ENCODE measurements around the gene RIMS4. TPM values are rescaled to one million over a fixed set of nuclear protein-coding genes. Genes with fewer than 3 reads are reported as not detected.
"Not testable (repeated sequence)": the region's sequence is repeated elsewhere in the genome, so short reads cannot be mapped to it uniquely, and the experiment has no call there.

The RIMS4 gene
- total and polyA plus RNA-seq, 4 donors = not detected

GRCh38 chr20:44765091-44765490 is 45.3 kb downstream of the RIMS4 start:
- H3K9me3 ChIP-seq (ENCODE audit: control insufficient read depth in 4 of 4, low read length in 3 of 4) = no peaks in the 10 kb centered on the region

GRCh38 chr20:44763798-44764197 is 46.5 kb downstream of the RIMS4 start:
- not testable (repeated sequence) for H3K27ac ChIP-seq (ENCODE audit: low read depth in 1 of 2, low read length in 2 of 2); H3K9ac ChIP-seq (ENCODE audit: low read depth in 1 of 2, low read length in 2 of 2); DNase-seq (ENCODE audit: low spot score); H3K27me3 ChIP-seq (ENCODE audit: control insufficient read depth in 4 of 4, insufficient read depth in 4 of 4, low read length in 3 of 4); H3K9me3 ChIP-seq (ENCODE audit: control insufficient read depth in 4 of 4, low read length in 3 of 4); H3K36me3 ChIP-seq (ENCODE audit: control insufficient read depth in 4 of 4, insufficient read depth in 3 of 4, low read depth in 1 of 4, low read length in 3 of 4); H3K4me3 ChIP-seq (ENCODE audit: low read depth in 1 of 3, low read length in 3 of 3); H3K4me1 ChIP-seq (ENCODE audit: control insufficient read depth in 4 of 4, insufficient read depth in 4 of 4, low read length in 3 of 4)
- WGBS = 77% methylated on average over 3 of the region's 3 CpGs

More at GRCh38 chr20:44765091-44765490, 45.3 kb downstream of the RIMS4 start:
- DNase-seq (ENCODE audit: low spot score) = no peak
- TF ChIP-seq HNF4A (conservative IDR thresholded peaks at IDR 0.05) (no peak), EGR1 (IDR thresholded peaks at IDR 0.05; ENCODE audit: low read depth in 2 of 2) (no peak), JUND (IDR thresholded peaks at IDR 0.05) (no peak), MAX (IDR thresholded peaks at IDR 0.05) (no peak), YY1 (IDR thresholded peaks at IDR 0.05) (no peak), GABPA (IDR thresholded peaks at IDR 0.05 in 1 of 2, conservative IDR thresholded peaks at IDR 0.05 in 1 of 2) (no peak), RAD21 (IDR thresholded peaks at IDR 0.05) (no peak), ATF3 (IDR thresholded peaks at IDR 0.05) (no peak), ZBTB33 (IDR thresholded peaks at IDR 0.05) (no peak)
- H3K27me3 ChIP-seq (ENCODE audit: control insufficient read depth in 4 of 4, insufficient read depth in 4 of 4, low read length in 3 of 4) = no peaks in the 10 kb centered on the region
- WGBS = 49% methylated on average over 4 of the region's 4 CpGs
- no peak overlapping the region for H3K9ac ChIP-seq (ENCODE audit: low read depth in 1 of 2, low read length in 2 of 2)
- H3K4me3 ChIP-seq (ENCODE audit: low read depth in 1 of 3, low read length in 3 of 3) = no peak overlapping the region
- H3K27ac ChIP-seq (ENCODE audit: low read depth in 1 of 2, low read length in 2 of 2) = no peak overlapping the region
- H3K4me1 ChIP-seq (ENCODE audit: control insufficient read depth in 4 of 4, insufficient read depth in 4 of 4, low read length in 3 of 4) = no peaks in the 10 kb centered on the region
- no peaks in the 10 kb centered on the region for H3K36me3 ChIP-seq (ENCODE audit: control insufficient read depth in 4 of 4, insufficient read depth in 3 of 4, low read depth in 1 of 4, low read length in 3 of 4)

- TF ChIP-seq SP1 (IDR thresholded peaks at IDR 0.05) = no peak
- TF ChIP-seq GABPA (IDR thresholded peaks at IDR 0.05 in 1 of 2, conservative IDR thresholded peaks at IDR 0.05 in 1 of 2) = no peak
- TF ChIP-seq FOXA1 (IDR thresholded peaks at IDR 0.05) = no peak
- no peak for TF ChIP-seq EGR1 (IDR thresholded peaks at IDR 0.05; ENCODE audit: low read depth in 2 of 2)
- no peak for TF ChIP-seq FOXA2 (IDR thresholded peaks at IDR 0.05)
- no peak for TF ChIP-seq HNF4G (IDR thresholded peaks at IDR 0.05)
- no peak for TF ChIP-seq RXRA (IDR thresholded peaks at IDR 0.05)
- TF ChIP-seq JUND (IDR thresholded peaks at IDR 0.05) = no peak
- no peak for TF ChIP-seq CTCF (IDR thresholded peaks at IDR 0.05; ENCODE audit: low read depth, low read length, missing input control)
- TF ChIP-seq NR2F2 (IDR thresholded peaks at IDR 0.05) = no peak
- TF ChIP-seq YY1 (IDR thresholded peaks at IDR 0.05) = no peak
- H3K4me3 ChIP-seq (ENCODE audit: low read depth in 1 of 3, low read length in 3 of 3) = no peak overlapping the region
- DNase-seq (ENCODE audit: low spot score) = no peak
- no peaks in the 10 kb centered on the region for H3K4me1 ChIP-seq (ENCODE audit: control insufficient read depth in 4 of 4, insufficient read depth in 4 of 4, low read length in 3 of 4)
- peaks cover 0 to 3% (median 0%) of the 10 kb centered on the region in 4 donors for H3K27me3 ChIP-seq (ENCODE audit: control insufficient read depth in 4 of 4, insufficient read depth in 4 of 4, low read length in 3 of 4)
- WGBS = 61% methylated on average over 10 of the region's 10 CpGs
- no peak overlapping the region for H3K27ac ChIP-seq (ENCODE audit: low read depth in 1 of 2, low read length in 2 of 2)
- no peaks in the 10 kb centered on the region for H3K9me3 ChIP-seq (ENCODE audit: control insufficient read depth in 4 of 4, low read length in 3 of 4)
- H3K9ac ChIP-seq (ENCODE audit: low read depth in 1 of 2, low read length in 2 of 2) = no peak overlapping the region
- no peaks in the 10 kb centered on the region for H3K36me3 ChIP-seq (ENCODE audit: control insufficient read depth in 4 of 4, insufficient read depth in 3 of 4, low read depth in 1 of 4, low read length in 3 of 4)
Observed at GRCh38 chr20:44762466-44763140, 47.7 kb downstream of the RIMS4 start.

Data from liver (tissue), 9 donors.